ENCODE measurements around the gene CRACR2A.

DNA sequence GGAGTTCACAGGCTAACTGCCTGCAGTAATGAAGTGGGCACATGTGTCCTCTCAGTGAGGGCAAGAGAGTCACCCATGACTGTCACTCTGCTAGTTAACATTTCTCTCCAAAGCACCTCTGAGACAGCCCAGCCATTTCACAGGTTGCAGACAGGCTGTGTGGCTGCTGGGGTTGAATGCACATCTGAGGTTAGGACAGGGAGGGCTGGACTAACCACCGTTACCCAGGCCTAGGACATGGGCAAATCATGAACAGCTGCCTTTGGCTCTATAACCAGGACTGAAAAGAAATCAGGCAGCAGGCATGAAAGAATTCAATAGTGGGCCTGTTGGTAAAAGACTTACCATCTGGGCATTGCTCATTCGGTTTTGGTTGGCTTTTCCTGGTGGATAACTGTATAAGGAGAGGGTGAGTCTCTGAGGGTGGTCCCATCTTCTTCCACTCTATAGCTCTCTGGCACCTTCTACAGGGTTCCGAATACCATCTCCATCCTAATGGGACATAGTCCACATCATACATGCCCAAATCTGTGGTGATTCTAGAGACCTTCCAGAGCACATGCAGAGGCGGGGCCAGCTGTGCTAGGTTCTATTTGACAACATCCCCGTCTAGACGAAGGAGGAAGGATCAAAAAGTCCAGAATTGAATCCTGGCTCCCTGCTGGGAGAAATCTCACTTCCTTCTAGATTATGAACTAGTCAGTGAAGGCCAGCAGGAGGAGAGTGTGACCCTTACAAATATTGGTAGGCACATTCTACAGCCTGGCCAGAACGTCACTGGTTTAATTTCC lies 10.8 kb downstream of the CRACR2A start:
- TF ChIP-seq, protein P1, sequence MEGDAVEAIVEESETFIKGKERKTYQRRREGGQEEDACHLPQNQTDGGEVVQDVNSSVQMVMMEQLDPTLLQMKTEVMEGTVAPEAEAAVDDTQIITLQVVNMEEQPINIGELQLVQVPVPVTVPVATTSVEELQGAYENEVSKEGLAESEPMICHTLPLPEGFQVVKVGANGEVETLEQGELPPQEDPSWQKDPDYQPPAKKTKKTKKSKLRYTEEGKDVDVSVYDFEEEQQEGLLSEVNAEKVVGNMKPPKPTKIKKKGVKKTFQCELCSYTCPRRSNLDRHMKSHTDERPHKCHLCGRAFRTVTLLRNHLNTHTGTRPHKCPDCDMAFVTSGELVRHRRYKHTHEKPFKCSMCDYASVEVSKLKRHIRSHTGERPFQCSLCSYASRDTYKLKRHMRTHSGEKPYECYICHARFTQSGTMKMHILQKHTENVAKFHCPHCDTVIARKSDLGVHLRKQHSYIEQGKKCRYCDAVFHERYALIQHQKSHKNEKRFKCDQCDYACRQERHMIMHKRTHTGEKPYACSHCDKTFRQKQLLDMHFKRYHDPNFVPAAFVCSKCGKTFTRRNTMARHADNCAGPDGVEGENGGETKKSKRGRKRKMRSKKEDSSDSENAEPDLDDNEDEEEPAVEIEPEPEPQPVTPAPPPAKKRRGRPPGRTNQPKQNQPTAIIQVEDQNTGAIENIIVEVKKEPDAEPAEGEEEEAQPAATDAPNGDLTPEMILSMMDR (IDR thresholded peaks at IDR 0.05; ENCODE audit: low read depth, low read length), result no peak
- TF ChIP-seq POLR2A (IDR thresholded peaks at IDR 0.05; ENCODE audit: extremely low read depth, insufficient read length), result no peak
- TF ChIP-seq MAX (IDR thresholded peaks at IDR 0.05; ENCODE audit: low read depth, low read length), result no peak
- no peak for TF ChIP-seq MYC (IDR thresholded peaks at IDR 0.05; ENCODE audit: low read depth, low read length)

All from NB4 (cell line).